Hepatocyte (in vitro differentiated cells): ENCODE results near the gene C8G.

Experiments used
- EZH2 ChIP-seq: fragments of 200-600 bp; sonication (generic); IDR thresholded peaks from 2 replicates; pipeline ENCODE4 v1.6.1; 2016; ENCODE audit warnings: antibody characterized with exemption, mild to moderate bottlenecking, borderline replicate concordance
- EZH2phosphoT487 ChIP-seq: fragments of 200-600 bp; sonication (generic); IDR thresholded peaks from one replicate; pipeline ENCODE4 v1.6.1; 2018; ENCODE audit warnings: antibody characterized with exemption, mild to moderate bottlenecking, low read depth, moderate library complexity; ENCODE audit not compliant: unreplicated experiment, severe bottlenecking
- TF ChIP-seq, protein P1 (sequence below): fragments of 200-600 bp; sonication (generic); IDR thresholded peaks from 2 replicates; pipeline ENCODE4 v1.5.1; 2016; ENCODE audit warnings: antibody characterized with exemption, mild to moderate bottlenecking; ENCODE audit not compliant: poor library complexity

DNA sequence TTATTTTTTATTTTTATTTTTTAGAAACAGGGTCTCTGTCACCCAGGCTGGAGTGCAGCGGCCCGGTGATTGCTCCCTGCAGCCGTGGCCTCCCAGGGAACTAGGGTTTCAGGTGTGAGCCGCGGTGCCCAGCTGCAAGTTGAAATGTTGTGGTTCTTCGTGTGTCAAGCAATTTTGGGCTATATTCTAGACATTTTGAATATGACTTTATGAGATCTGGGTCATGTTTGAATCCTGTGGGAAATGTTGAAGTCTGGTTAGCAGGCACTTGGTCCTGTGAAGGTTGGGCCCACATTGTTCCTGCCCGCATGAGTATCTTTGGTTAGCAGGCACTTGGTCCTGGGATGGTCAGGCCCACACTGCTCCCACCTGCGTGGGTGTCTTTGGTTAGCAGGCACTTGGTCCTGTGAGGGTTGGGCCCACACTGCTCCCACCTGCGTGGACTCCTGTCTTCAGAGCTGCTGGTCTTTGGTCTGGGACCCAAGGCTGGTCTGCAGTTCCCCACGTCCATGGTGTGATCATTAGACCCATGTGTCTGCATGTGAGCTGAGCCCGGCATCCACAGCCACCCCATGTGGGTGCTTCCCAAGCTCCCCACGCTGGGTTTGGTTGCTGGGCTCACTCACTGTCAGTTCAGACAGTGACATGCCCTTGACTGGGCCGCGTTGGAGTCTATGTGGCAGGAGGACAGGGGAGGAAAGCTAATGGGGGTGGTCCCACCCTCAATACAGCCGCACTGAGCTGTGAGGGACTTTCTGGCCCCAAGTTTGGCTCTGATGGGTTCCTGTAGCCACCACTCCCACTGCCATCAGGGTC lies 7.6 kb upstream of the C8G start:
- TF ChIP-seq, protein P1, sequence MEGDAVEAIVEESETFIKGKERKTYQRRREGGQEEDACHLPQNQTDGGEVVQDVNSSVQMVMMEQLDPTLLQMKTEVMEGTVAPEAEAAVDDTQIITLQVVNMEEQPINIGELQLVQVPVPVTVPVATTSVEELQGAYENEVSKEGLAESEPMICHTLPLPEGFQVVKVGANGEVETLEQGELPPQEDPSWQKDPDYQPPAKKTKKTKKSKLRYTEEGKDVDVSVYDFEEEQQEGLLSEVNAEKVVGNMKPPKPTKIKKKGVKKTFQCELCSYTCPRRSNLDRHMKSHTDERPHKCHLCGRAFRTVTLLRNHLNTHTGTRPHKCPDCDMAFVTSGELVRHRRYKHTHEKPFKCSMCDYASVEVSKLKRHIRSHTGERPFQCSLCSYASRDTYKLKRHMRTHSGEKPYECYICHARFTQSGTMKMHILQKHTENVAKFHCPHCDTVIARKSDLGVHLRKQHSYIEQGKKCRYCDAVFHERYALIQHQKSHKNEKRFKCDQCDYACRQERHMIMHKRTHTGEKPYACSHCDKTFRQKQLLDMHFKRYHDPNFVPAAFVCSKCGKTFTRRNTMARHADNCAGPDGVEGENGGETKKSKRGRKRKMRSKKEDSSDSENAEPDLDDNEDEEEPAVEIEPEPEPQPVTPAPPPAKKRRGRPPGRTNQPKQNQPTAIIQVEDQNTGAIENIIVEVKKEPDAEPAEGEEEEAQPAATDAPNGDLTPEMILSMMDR = no peak
- TF ChIP-seq EZH2phosphoT487 = no peak
- TF ChIP-seq EZH2 = no peak
